Measurements from ENCODE around the gene GNL3.

- no peak for TF ChIP-seq CTCF (conservative IDR thresholded peaks at IDR 0.05 in 1 of 2, IDR thresholded peaks at IDR 0.05 in 1 of 2; ENCODE audit: low read depth in 1 of 2, low read length in 2 of 2)
- no peak for TF ChIP-seq EZH2 (IDR thresholded peaks at IDR 0.05; ENCODE audit: low read length, missing control alignments)
Observed at GRCh38 chr3:52731590-52731989, 45.8 kb downstream of the GNL3 start.
